CD4-positive, CD25-positive, alpha-beta regulatory T cell (primary cell): Measurements from ENCODE around the gene IFNA13. TPM values are rescaled to one million over a fixed set of nuclear protein-coding genes. Genes with fewer than 3 reads are reported as not detected.
"Not testable (repeated sequence)": the region's sequence is repeated elsewhere in the genome, so short reads cannot be mapped to it uniquely, and the experiment has no call there.

Experiments used
- ATAC-seq, 2 donors: fragments of 150-1000 bp; cut with Tn5 transposase; one replicate each; pipeline ENCODE4 v1.10.0; 2021; ENCODE audit warnings: low read depth in 2 of 2, moderate number of reproducible peaks in 2 of 2, moderate library complexity in 1 of 2
- DNase-seq, 3 donors: peaks; one replicate each; pipeline versions ENCODE4 v3.0.0 to v3.0.0-alpha.2; 2012 to 2022; ENCODE audit warnings: mixed read lengths in 1 of 3
- H3K27ac ChIP-seq: one replicate; pipeline ENCODE4 v1.7.0; 2013; ENCODE audit warnings: mild to moderate bottlenecking, low read length; ENCODE audit not compliant: insufficient read depth, poor library complexity, severe bottlenecking
- H3K27me3 ChIP-seq: one replicate; pipeline ENCODE4 v1.7.0; 2013; ENCODE audit warnings: low read length; ENCODE audit not compliant: control insufficient read depth, insufficient read depth
- H3K36me3 ChIP-seq: one replicate; pipeline ENCODE4 v1.7.0; 2013; ENCODE audit warnings: mild to moderate bottlenecking, low read length, moderate library complexity; ENCODE audit not compliant: control insufficient read depth, insufficient read depth
- H3K4me1 ChIP-seq: 2 replicates; pipeline ENCODE4 v1.7.0; 2013; ENCODE audit warnings: mild to moderate bottlenecking, low read length; ENCODE audit not compliant: insufficient read depth, control insufficient read depth, poor library complexity, severe bottlenecking
- H3K4me3 ChIP-seq: one replicate; pipeline ENCODE4 v1.7.0; 2013; ENCODE audit warnings: low read depth, mild to moderate bottlenecking, low read length, moderate library complexity
- H3K9me3 ChIP-seq, 2 experiments: 1 replicate in 1 of 2; 2 replicates in 1 of 2; pipeline ENCODE4 v1.7.0; 2013; ENCODE audit warnings: low read length in 2 of 2, mild to moderate bottlenecking in 1 of 2, moderate library complexity in 1 of 2; ENCODE audit not compliant: control insufficient read depth in 2 of 2
- H3K27ac Mint-ChIP-seq, 3 donors: one replicate each; pipeline ENCODE4 v1.8.0; 2020 to 2022; ENCODE audit warnings: mild to moderate bottlenecking in 3 of 3, mixed read lengths in 3 of 3, moderate library complexity in 2 of 3
- H3K27me3 Mint-ChIP-seq: one replicate; pipeline ENCODE4 v1.8.0; 2022; ENCODE audit warnings: mild to moderate bottlenecking, mixed read lengths
- H3K36me3 Mint-ChIP-seq: one replicate; pipeline ENCODE4 v1.8.0; 2020; ENCODE audit warnings: mixed read lengths
- H3K4me1 Mint-ChIP-seq, 4 donors: one replicate each; pipeline ENCODE4 v1.8.0; 2020 to 2022; ENCODE audit warnings: mixed read lengths in 4 of 4, mild to moderate bottlenecking in 1 of 4
- H3K4me3 Mint-ChIP-seq, 4 donors: one replicate each; pipeline ENCODE4 v1.8.0; 2020 to 2022; ENCODE audit warnings: mild to moderate bottlenecking in 4 of 4, mixed read lengths in 4 of 4, moderate library complexity in 3 of 4
- H3K9me3 Mint-ChIP-seq, 7 donors: one replicate each; pipeline ENCODE4 v1.8.0; 2020 to 2022; ENCODE audit warnings: mixed read lengths in 7 of 7, mild to moderate bottlenecking in 3 of 7, moderate library complexity in 2 of 7
- polyA plus RNA-seq, 4 donors: library from polyadenylated mRNA; unstranded; fragments of 300-500 nt; fragmentation: Illumina TruSeq; gene quantifications; one replicate each; pipeline ENCODE4 v1.2.3, GENCODE V29; 2021
- total RNA-seq: library from RNA; stranded (reverse); gene quantifications from one replicate; pipeline ENCODE4 v1.2.3, GENCODE V29; 2022

Gene IFNA13
- total and polyA plus RNA-seq, 5 donors from 2014 or later = not detected

DNA sequence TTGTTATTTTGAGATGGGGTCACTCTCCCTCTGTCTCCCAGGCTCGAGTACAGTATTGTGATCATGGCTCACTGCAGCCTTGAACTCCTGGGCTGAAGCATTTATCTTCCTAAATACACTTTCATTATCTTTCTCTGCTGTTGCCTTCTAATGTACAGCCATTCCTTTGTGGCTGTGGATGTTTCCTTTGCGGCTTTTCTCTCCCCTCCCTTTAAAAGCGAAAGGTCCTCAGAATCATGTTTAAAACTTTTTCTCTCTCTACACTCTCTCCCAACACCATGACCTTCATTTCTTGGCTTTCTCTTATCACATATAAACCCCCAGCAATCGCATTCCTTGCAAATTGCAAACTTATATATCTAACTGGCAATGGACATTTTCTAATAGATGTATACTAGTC is 15.8 kb upstream of the IFNA13 start:
- Histone ChIP-seq H3K4me1 (no peaks in the 10 kb centered on the region), H3K4me3 (no peak overlapping the region), H3K9me3 (no peaks in the 10 kb centered on the region), H3K27me3 (peaks cover 25% of the 10 kb centered on the region), H3K36me3 (no peaks in the 10 kb centered on the region), H3K27ac (no peak overlapping the region)
- Mint-ChIP-seq H3K36me3 (no peaks in the 10 kb centered on the region), H3K4me1 (peaks cover 0 to 9% (median 5%) of the 10 kb centered on the region in 4 donors), H3K27me3 (peaks cover 59% of the 10 kb centered on the region), H3K27ac (no peak overlapping the region), H3K9me3 (peaks cover 0 to 6% (median 0%) of the 10 kb centered on the region in 7 donors), H3K4me3 (no peak overlapping the region)
- DNase-seq (no peak), ATAC-seq (no peak)

DNA sequence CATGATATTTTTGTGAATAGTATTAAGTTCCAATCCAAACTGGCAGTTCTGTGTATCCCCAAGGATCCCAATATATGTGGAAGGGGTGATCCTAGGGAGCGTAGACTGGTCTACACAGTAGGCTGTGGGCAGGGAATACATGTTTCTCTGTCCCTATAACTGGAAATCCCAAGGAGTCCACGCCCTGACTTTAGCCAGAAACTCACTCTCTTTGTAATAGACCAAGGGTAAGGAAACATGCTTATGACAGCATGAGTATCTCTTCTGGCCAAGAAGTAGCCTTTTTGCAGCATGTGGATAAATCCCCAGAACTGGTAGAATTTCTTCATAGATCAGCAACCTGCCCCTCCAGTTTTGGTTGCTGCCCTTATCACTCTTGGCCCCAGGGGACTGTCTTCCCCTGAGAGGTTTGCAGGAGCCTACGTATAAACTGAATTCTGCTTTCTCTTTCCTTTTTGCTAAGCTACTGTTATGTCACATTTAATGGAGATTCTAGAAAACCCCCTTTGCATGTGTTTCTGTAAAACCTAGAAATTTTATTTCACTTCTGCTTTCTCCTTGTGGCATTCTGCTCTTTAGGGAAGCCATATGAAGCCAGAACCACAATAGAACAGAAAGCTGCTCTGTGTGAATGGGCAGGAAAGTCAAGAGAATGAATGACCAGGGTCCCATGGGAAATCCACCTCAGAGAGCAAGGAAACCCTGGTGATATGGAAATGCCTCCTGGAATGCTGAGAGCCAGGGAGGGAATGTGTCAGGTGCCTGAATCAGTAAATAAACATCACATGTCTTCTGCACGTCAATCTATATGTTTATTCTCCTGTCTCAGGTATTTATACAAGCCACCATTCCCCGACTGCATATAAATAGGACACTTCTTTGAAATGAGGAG is 13.8 kb upstream of the IFNA13 start:
- no peaks in the 10 kb centered on the region for H3K4me1 ChIP-seq
- H3K4me3 ChIP-seq = no peak overlapping the region
- ATAC-seq (peak; percentile 52 to 61), DNase-seq (peak in 1 of 3 donors; percentile 39)
- H3K27ac ChIP-seq = no peak overlapping the region
- Mint-ChIP-seq H3K27ac (no peak overlapping the region), H3K36me3 (no peaks in the 10 kb centered on the region), H3K4me1 (peaks cover 0 to 9% (median 5%) of the 10 kb centered on the region in 4 donors), H3K9me3 (peaks cover 0 to 3% (median 0%) of the 10 kb centered on the region in 7 donors), H3K27me3 (peaks cover 55% of the 10 kb centered on the region), H3K4me3 (peak overlapping the region in 1 of 4 donors; percentile 8)
- no peaks in the 10 kb centered on the region for H3K9me3 ChIP-seq
- no peaks in the 10 kb centered on the region for H3K36me3 ChIP-seq
- H3K27me3 ChIP-seq = peaks cover 25% of the 10 kb centered on the region

DNA sequence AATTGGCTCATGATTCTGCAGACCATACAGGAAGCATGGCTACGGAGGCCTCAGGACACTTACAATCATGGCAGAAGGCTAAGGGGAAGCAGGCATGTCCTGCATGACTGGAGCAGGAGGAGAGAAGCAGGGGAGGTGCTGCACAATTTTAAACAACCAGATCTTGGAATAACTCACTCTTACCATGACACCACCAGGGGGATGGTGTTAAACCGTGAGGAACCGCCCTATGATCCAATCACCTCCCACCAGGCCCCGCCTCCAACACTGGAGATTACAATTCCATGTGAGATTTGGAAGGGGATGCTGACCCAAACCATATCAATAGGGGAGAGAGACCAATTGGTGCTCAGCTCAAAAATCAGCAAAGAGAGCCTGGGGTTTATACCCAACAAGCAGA is 3.6 kb upstream of the IFNA13 start:
- not testable (repeated sequence) for H3K9me3 ChIP-seq, H3K36me3 ChIP-seq, H3K27ac ChIP-seq, H3K9me3 Mint-ChIP-seq, H3K36me3 Mint-ChIP-seq, H3K4me3 ChIP-seq, H3K4me1 Mint-ChIP-seq, H3K4me1 ChIP-seq, H3K4me3 Mint-ChIP-seq, DNase-seq, ATAC-seq
- Mint-ChIP-seq H3K27ac (peak overlapping the region in 1 of 3 donors; percentile 5), H3K27me3 (peaks cover 22% of the 10 kb centered on the region)
- peaks cover 15% of the 10 kb centered on the region for H3K27me3 ChIP-seq

DNA sequence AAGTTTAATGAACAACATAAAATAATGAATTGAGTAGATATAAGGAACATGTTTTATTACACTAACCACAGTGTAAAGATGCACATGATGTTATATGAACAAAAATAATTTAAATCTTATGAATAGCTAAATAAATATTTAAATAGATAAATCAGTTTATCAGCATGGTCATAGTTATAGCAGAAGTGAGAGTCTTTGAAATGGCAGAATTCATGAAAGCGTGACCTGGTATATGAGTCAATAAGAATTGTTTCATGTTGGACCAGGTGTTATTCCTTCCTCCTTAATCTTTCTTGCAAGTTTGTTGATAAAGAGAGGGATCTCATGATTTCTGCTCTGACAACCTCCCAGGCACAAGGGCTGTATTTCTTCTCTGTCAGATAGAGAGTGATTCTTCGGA is 688 bp downstream of the IFNA13 start:
- H3K27me3 ChIP-seq = peaks cover 13% of the 10 kb centered on the region
- DNase-seq, H3K9me3 ChIP-seq, H3K36me3 Mint-ChIP-seq, ATAC-seq, H3K4me3 Mint-ChIP-seq, H3K36me3 ChIP-seq, H3K4me1 ChIP-seq, H3K9me3 Mint-ChIP-seq, H3K4me3 ChIP-seq, H3K27ac ChIP-seq, H3K4me1 Mint-ChIP-seq: not testable (repeated sequence)
- Mint-ChIP-seq H3K27ac (peak overlapping the region in 1 of 3 donors; percentile 58), H3K27me3 (peaks cover 35% of the 10 kb centered on the region)

DNA sequence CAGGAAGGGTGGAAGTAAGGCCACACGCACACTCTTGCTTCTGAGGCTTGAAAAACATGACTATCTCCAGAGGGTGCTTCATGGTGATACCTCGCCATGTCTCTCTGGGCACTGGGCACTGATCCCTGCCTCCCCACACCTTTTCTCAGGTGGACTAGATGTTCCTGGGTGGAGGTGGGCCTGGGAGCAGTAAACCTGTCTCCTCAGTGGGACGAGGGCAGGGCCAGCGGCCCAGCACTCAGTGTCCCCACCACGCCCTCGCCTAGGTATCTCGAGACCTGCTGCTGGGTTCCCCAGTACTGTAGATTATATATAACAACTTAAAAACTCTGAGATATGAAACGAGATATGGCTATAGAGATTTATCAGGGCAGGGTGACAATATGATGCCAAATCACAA is 5.6 kb downstream of the IFNA13 start:
- Histone ChIP-seq H3K4me3 (no peak overlapping the region), H3K27me3 (peaks cover 13% of the 10 kb centered on the region), H3K27ac (no peak overlapping the region), H3K9me3 (no peaks in the 10 kb centered on the region), H3K36me3 (no peaks in the 10 kb centered on the region), H3K4me1 (peaks cover 11% of the 10 kb centered on the region)
- Mint-ChIP-seq H3K36me3 (no peaks in the 10 kb centered on the region), H3K4me3 (no peak overlapping the region), H3K27ac (no peak overlapping the region), H3K27me3 (peaks cover 53% of the 10 kb centered on the region), H3K9me3 (peaks cover 0 to 1% (median 0%) of the 10 kb centered on the region in 7 donors), H3K4me1 (peaks cover 11 to 16% (median 15%) of the 10 kb centered on the region in 4 donors)
- ATAC-seq (no peak), DNase-seq (no peak)

DNA sequence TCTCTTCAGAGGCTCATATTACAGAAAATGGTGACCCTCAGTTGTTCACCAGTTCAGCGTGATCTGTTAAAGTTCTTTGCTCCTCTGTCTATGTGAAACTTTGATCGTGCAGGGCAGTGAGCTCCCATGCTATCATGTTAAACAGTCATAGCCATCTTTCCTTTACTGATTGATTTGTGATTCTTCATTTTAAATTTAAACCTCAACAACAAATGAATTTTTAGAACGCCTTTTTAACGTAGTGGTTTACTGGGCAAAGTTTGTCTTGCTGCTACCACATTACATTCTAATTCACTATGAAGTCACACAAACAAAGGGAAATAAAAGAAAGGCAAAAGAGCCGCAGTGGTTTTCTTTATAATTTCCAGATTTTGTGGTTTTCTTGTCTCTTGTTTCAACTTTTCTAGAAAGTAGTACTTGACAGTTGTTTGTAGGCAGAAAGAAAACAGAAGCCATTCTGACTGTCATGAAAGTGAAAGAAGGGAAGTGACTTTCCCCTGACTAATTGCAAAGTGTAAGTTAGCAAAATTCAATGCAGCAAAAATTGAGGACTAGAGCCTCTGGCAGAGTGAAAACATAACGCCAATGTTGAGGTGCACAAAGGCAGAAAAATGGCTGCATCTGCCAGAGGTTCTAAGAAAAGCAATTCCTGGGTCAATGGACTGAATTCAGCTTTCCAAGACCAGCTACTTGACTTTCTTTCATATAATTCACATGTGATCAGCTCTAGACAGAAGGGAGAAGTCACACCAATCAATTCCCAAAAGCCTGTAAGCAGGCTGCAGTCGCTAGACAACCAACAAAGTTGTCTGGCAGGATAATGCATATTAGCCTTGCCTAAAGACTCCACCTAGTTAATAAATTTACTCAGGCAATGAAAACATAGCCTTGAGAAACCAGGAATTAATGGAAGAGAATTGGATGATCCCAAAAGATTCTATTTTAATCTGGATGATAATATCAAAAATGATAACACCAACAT is 10.1 kb downstream of the IFNA13 start:
- Mint-ChIP-seq H3K27me3 (peaks cover 50% of the 10 kb centered on the region), H3K36me3 (no peaks in the 10 kb centered on the region), H3K9me3 (peaks cover 0 to 4% (median 2%) of the 10 kb centered on the region in 7 donors), H3K27ac (peak overlapping the region; percentile 60 to 91 (median 81)), H3K4me3 (peak overlapping the region; percentile 13 to 69 (median 60)), H3K4me1 (peaks cover 14 to 20% (median 18%) of the 10 kb centered on the region in 4 donors)
- Histone ChIP-seq H3K4me3 (peak overlapping the region; percentile 73), H3K9me3 (no peaks in the 10 kb centered on the region), H3K4me1 (peaks cover 11% of the 10 kb centered on the region), H3K27ac (no peak overlapping the region), H3K36me3 (no peaks in the 10 kb centered on the region), H3K27me3 (peaks cover 14% of the 10 kb centered on the region)
- peak; percentile 56 to 58 for ATAC-seq
- peak in 2 of 3 donors; percentile 24 to 73 for DNase-seq

DNA sequence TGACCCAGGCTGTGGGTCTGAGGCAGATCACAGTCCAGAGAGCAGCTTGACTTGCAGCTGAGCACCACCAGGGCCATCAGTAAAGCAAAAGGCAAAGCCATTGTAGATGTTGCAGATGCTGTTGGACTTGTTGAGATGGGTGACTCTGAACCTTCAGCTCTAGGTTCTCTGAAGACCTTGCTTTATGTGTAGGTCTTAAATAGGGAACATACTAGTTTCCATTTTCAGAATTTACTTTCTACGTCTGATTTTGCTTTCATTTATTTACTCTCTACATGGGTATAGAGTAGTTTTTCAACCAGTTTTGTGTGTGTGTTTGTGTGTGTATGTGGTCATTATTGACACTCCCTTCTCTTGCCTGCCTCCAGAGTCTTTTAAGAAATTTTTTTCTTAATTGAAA is 17.1 kb downstream of the IFNA13 start, which contains the start of gene IFNA6:
Gene IFNA6, minus strand, starts transcription at position 101 of the 400 bp plus-strand sequence. Its CDS starts 0 bp downstream, at position 101.
- H3K27me3 Mint-ChIP-seq = peaks cover 43% of the 10 kb centered on the region
- Histone ChIP-seq H3K4me3 (no peak within 1 kb of the TSS), H3K36me3 (no peaks in the 10 kb centered on the region), H3K27me3 (peaks cover 46% of the 10 kb centered on the region), H3K9me3 (no peaks in the 10 kb centered on the region), H3K4me1 (no peaks in the 10 kb centered on the region), H3K27ac (no peak within 1 kb of the TSS)
- H3K4me3 Mint-ChIP-seq = no peak within 1 kb of the TSS
- H3K27ac Mint-ChIP-seq = no peak within 1 kb of the TSS
- ATAC-seq (no peak), DNase-seq (no peak)
- no peaks in the 10 kb centered on the region for H3K36me3 Mint-ChIP-seq
- H3K4me1 Mint-ChIP-seq = no peaks in the 10 kb centered on the region
- H3K9me3 Mint-ChIP-seq = peaks cover 0 to 4% (median 2%) of the 10 kb centered on the region in 7 donors
